GM12873 (cell line): Measurements from ENCODE around the gene MDK.

ENCODE experiments used
- CTCF ChIP-seq: IDR thresholded peaks from 2 replicates; pipeline ENCODE4 v1.5.1; 2012; ENCODE audit warnings: low read depth, mild to moderate bottlenecking, moderate library complexity, low read length, control low read depth; ENCODE audit not compliant: insufficient read depth; ENCODE audit errors: missing control alignments

The MDK gene

GRCh38 chr11:46364056-46364455 lies 17.4 kb upstream of the MDK start:
- no peak for TF ChIP-seq CTCF

GRCh38 chr11:46364791-46365190 lies 16.7 kb upstream of the MDK start:
- no peak for TF ChIP-seq CTCF

GRCh38 chr11:46366260-46366659 lies 15.2 kb upstream of the MDK start:
- TF ChIP-seq CTCF = no peak

- TF ChIP-seq CTCF = no peak
Observed at GRCh38 chr11:46366661-46367161, 14.8 kb upstream of the MDK start.

GRCh38 chr11:46367244-46367915 lies 14.1 kb upstream of the MDK start:
- TF ChIP-seq CTCF = peak; percentile 89

GRCh38 chr11:46367916-46368267 lies 13.6 kb upstream of the MDK start:
- no peak for TF ChIP-seq CTCF

GRCh38 chr11:46369458-46370152 lies 11.9 kb upstream of the MDK start:
- peak; percentile 98 for TF ChIP-seq CTCF
